HepG2 (cell line): ENCODE results near the gene IL17F. TPM values are rescaled to one million over a fixed set of nuclear protein-coding genes. Genes with fewer than 3 reads are reported as not detected.

Source experiments
- ARID4A ChIP-seq: sonication (generic); formaldehyde crosslinking; IDR thresholded peaks from 2 replicates; pipeline ENCODE4 v1.5.0; 2020; ENCODE audit warnings: mild to moderate bottlenecking, missing genetic modification reagents, borderline replicate concordance
- ATF3 ChIP-seq: sonication (generic); formaldehyde crosslinking; IDR thresholded peaks from 2 replicates; pipeline ENCODE4 v1.4.0; 2020; ENCODE audit warnings: missing genetic modification reagents
- CC2D1A ChIP-seq: sonication (generic); formaldehyde crosslinking; IDR thresholded peaks from 2 replicates; pipeline ENCODE4 v1.8.1; 2023; ENCODE audit warnings: mild to moderate bottlenecking, missing genetic modification reagents
- CREBL2 ChIP-seq: sonication (generic); formaldehyde crosslinking; IDR thresholded peaks from 2 replicates; pipeline ENCODE4 v1.8.1; 2023; ENCODE audit warnings: missing genetic modification reagents, mild to moderate bottlenecking, borderline replicate concordance
- GMEB1 ChIP-seq: sonication (generic); formaldehyde crosslinking; IDR thresholded peaks from 2 replicates; pipeline ENCODE4 v1.5.1; 2020; ENCODE audit warnings: missing genetic modification reagents, mild to moderate bottlenecking, borderline replicate concordance
- HOXA5 ChIP-seq: sonication (generic); formaldehyde crosslinking; IDR thresholded peaks from 2 replicates; pipeline ENCODE4 v1.4.0; 2020; ENCODE audit warnings: missing genetic modification reagents
- REPIN1 ChIP-seq: sonication (generic); formaldehyde crosslinking; IDR thresholded peaks from 2 replicates; pipeline ENCODE4 v1.8.0; 2022; ENCODE audit warnings: missing genetic modification reagents, low read depth, mild to moderate bottlenecking, borderline replicate concordance
- REST ChIP-seq, 2 experiments: IDR thresholded peaks; 2 replicates each; pipeline ENCODE4 v1.6.1; 2011 to 2012; ENCODE audit warnings: low read length in 2 of 2, borderline replicate concordance in 1 of 2, low read depth in 1 of 2, mild to moderate bottlenecking in 1 of 2, moderate library complexity in 1 of 2
- TRIM22 ChIP-seq: fragments of 450-650 bp; IDR thresholded peaks from 2 replicates; pipeline ENCODE4 v1.6.1; 2017
- ZFP36 ChIP-seq: fragments of 150-350 bp; IDR thresholded peaks from 2 replicates; pipeline ENCODE4 v1.6.1; 2018; ENCODE audit warnings: borderline replicate concordance, low read length, low read depth; ENCODE audit not compliant: partially characterized antibody
- ZFP62 ChIP-seq: sonication (generic); formaldehyde crosslinking; IDR thresholded peaks from 2 replicates; pipeline ENCODE4 v1.4.0; 2020; ENCODE audit warnings: missing genetic modification reagents
- ZNF10 ChIP-seq: sonication (generic); formaldehyde crosslinking; IDR thresholded peaks from 2 replicates; pipeline ENCODE4 v1.4.0; 2020; ENCODE audit warnings: mild to moderate bottlenecking, low read depth, missing genetic modification reagents, borderline replicate concordance
- ZNF207 ChIP-seq: fragments of 450-650 bp; IDR thresholded peaks from 2 replicates; pipeline ENCODE4 v1.6.1; 2016; ENCODE audit warnings: antibody characterized with exemption, borderline replicate concordance
- ZNF672 ChIP-seq: sonication (generic); formaldehyde crosslinking; IDR thresholded peaks from 2 replicates; pipeline ENCODE4 v1.8.1; 2022; ENCODE audit warnings: missing genetic modification reagents
- ZNF75D ChIP-seq: sonication (generic); formaldehyde crosslinking; IDR thresholded peaks from 2 replicates; pipeline ENCODE4 v1.8.1; 2023; ENCODE audit warnings: missing genetic modification reagents, mild to moderate bottlenecking, borderline replicate concordance
- ZNF766 ChIP-seq: sonication (generic); formaldehyde crosslinking; IDR thresholded peaks from 2 replicates; pipeline ENCODE4 v1.5.0; 2020; ENCODE audit warnings: missing genetic modification reagents, borderline replicate concordance
- polyA plus RNA-seq, 8 experiments: library from polyadenylated mRNA; depleted of rRNA in 3 of 8; stranded (reverse) in 7 of 8; unstranded in 1 of 8; fragments of >200 nt; fragmentation: Illumina TruSeq in 4 of 8; extraction: Trizol in 4 of 8; gene quantifications; 2 replicates each; pipeline versions ENCODE4 v1.2.1 to v1.2.3, GENCODE V29; 2011 to 2016; ENCODE audit warnings: low read depth in 4 of 8, missing spikeins in 1 of 8, mixed read lengths in 1 of 8; ENCODE audit not compliant: insufficient read depth in 1 of 8
- total RNA-seq, 5 experiments: library from RNA; depleted of rRNA; stranded (reverse); fragments of >200 nt; fragmentation: Illumina TruSeq; extraction: Trizol; gene quantifications; 2 replicates each; pipeline ENCODE4 v1.2.3, GENCODE V29; 2016; ENCODE audit warnings: low read depth in 1 of 5

Gene IL17F
- total and polyA plus RNA-seq, 2 of the 13 experiments (the other 11 are each of a cell fraction or from before 2014, with no cell fraction given): not detected

GRCh38 chr6:52284460-52285176 is 40.3 kb upstream of the IL17F start, which contains the start of gene MCM3 (continued):
- TF ChIP-seq ZFP36 (no peak), ARID4A (peak; percentile 98), TRIM22 (no peak), ZFP62 (CRISPR knock-in tag) (no peak), ZNF75D (CRISPR knock-in tag) (no peak; the same call in 1 of the 2 replicates), ZNF672 (CRISPR knock-in tag) (peak; percentile 72; the same call in 1 of the 2 replicates), CC2D1A (CRISPR knock-in tag) (0 out of 2 replicates have a peak, but pooled peaks have one; percentile 89), REST (IDR thresholded peaks at IDR 0.05; ENCODE audit: borderline replicate concordance in 1 of 2, low read depth in 1 of 2, low read length in 2 of 2) (peak in 1 of 2 experiments; percentile 47; a peak in 1 of 4 replicates), HOXA5 (CRISPR knock-in tag) (peak; percentile 50; the same call in 1 of the 2 replicates), ZNF207 (no peak), CREBL2 (no peak; the same call in 1 of the 2 replicates), ZNF766 (no peak; the same call in 1 of the 2 replicates), GMEB1 (CRISPR knock-in tag) (peak; percentile 93), ATF3 (CRISPR knock-in tag) (peak; percentile 45; the same call in 1 of the 2 replicates), ZNF10 (no peak), REPIN1 (CRISPR knock-in tag) (peak; percentile 98)
